ENCODE results near the gene SEMA6A. TPM values are rescaled to one million over a fixed set of nuclear protein-coding genes. Genes with fewer than 3 reads are reported as not detected.

SEMA6A gene
- total RNA-seq, 4 donors from 2014 or later, result 12.6 to 41.6 (median 15.7) TPM

DNA sequence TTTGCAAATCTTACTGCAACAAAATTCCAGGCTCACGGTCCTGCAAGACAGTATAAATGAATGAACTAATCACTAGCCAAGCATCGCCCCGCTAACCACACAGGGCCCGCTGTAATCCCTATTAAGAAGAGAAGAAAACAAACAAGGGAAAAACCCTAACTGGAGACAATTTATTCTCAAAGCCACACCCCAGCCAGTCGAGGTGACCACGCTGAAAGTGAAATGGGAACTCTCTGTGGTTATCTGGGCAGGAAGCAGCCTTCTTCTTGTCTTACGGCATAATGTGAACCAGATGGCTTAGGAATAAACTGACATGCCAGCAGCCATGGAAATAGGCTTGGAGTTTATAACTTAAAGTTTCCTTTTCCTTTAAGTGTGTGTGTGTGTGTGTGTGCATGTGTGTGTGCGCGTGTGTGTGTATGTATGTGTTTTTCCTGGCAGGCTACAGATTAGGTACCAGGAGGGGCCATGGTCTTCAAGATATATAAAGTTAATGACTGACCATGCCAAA is 120.2 kb downstream of the SEMA6A start:
- TF ChIP-seq, protein P1, sequence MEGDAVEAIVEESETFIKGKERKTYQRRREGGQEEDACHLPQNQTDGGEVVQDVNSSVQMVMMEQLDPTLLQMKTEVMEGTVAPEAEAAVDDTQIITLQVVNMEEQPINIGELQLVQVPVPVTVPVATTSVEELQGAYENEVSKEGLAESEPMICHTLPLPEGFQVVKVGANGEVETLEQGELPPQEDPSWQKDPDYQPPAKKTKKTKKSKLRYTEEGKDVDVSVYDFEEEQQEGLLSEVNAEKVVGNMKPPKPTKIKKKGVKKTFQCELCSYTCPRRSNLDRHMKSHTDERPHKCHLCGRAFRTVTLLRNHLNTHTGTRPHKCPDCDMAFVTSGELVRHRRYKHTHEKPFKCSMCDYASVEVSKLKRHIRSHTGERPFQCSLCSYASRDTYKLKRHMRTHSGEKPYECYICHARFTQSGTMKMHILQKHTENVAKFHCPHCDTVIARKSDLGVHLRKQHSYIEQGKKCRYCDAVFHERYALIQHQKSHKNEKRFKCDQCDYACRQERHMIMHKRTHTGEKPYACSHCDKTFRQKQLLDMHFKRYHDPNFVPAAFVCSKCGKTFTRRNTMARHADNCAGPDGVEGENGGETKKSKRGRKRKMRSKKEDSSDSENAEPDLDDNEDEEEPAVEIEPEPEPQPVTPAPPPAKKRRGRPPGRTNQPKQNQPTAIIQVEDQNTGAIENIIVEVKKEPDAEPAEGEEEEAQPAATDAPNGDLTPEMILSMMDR (IDR thresholded peaks at IDR 0.05; ENCODE audit: low read depth), result no peak

DNA sequence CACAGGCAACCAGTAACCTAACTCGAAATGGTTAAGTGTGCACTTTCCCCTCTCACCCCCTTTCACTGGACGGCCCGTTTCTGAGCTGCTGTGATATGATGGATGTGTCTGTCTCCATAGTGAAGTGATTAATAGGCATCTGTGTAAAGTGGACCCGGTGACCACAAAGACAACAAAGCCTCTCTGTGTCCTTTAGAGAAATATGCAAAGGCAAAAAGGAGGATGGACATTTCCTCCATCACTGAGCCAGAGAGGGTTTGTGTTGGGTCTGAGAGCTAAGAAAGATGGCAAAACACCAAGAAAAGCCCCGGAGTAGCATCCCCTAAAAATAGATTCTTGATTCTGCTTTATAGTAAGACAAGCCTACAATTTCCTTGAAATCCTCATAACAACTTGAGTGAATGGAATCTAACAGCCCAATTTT is 120.6 kb downstream of the SEMA6A start:
- TF ChIP-seq, protein P1 (IDR thresholded peaks at IDR 0.05; ENCODE audit: low read depth), result no peak

DNA sequence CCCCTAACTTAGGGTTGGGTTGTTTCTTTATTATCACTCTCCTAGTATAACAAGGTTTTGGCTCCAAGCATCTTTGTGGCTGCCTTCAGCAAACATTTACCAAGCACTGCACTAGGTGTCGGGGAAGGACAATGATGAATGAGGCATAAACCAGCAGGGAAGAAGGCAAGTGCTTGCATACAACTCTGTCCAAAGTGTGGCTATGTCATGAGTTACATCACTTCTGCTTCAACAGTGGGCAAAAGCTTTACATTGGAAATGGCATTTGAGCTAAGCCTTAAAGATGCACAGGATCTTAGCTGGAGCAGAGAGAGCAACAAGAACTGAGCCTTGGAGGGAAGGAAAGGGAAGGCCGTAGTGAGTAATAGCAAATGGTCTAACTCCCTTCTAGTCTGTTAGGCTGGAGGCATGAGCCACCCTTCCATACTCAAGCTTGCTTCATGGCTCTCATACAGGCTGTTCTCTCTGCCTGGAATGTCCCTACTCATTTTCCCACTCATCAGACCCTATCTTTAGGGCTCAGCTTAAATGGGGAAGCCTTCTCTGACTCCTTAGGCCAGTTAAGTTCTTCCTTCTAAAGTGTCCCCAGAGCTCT is 121.8 kb downstream of the SEMA6A start:
- TF ChIP-seq, protein P1 (IDR thresholded peaks at IDR 0.05; ENCODE audit: low read depth), result no peak

DNA sequence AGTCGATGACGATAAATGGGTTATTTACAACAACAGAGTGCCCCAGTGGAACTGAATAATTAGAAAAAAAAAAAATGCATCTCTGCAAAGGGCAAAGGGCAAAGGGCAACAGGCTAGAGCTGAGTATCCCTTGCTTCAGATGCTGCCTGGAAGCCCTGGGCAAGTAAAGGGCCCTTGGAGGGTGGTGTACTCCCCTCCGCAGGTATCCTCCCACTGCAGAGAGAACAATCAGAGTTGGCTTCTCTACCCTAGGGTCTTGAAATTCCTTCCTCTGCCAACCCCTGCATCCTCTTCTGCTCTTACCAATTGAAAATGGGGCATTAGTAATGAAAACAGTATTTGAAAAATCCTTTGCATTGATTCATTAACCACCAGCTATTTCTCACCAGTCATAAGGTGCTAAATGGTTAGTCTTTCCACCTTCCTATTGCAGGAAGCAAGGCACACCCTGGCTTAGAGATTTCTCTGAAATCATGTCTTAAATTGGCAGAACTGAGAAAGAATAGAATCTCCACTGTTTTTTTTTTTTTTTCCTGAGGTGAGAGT is 122.6 kb downstream of the SEMA6A start:
- TF ChIP-seq, protein P1 (IDR thresholded peaks at IDR 0.05; ENCODE audit: low read depth), result no peak

DNA sequence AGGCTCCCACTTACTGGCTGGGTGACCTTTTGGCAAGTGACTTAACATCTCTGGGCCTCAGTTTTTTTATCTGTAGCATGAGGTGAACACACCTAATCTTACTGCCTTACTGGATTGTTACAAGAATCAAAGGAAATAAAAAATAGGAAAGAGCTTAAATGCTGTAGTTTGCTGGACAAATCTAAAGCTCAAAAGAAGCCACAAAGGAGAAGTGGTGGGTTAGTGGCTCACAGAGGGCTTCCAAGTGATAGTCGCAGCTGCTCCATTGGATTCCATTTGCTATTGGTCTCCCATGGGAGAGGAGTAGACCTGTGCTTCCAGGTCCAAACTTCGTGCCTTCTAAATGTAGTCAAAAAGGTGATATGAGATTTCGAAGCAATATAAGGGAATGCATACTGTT is 123.6 kb downstream of the SEMA6A start:
- TF ChIP-seq, protein P1 (IDR thresholded peaks at IDR 0.05; ENCODE audit: low read depth), result no peak

DNA sequence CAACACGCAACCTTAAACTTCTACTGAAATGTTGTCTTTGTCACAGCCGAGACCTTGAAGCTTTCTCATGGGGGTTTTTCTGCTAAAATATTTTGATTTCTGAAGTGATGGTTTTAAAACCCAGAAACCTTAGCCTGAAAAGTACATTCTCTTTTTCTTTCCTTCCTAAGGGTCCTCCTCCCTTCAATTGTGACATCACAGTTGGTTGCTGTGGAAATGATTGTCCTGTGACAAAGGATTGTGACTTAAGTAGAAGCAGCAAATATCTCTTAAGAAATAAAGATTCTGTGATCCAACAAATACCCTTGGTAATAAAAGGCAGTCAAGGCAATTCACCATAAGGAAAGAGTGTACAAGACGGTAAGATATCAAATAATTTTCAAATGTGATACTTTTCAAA is 125.2 kb downstream of the SEMA6A start:
- TF ChIP-seq, protein P1 (IDR thresholded peaks at IDR 0.05; ENCODE audit: low read depth), result no peak

DNA sequence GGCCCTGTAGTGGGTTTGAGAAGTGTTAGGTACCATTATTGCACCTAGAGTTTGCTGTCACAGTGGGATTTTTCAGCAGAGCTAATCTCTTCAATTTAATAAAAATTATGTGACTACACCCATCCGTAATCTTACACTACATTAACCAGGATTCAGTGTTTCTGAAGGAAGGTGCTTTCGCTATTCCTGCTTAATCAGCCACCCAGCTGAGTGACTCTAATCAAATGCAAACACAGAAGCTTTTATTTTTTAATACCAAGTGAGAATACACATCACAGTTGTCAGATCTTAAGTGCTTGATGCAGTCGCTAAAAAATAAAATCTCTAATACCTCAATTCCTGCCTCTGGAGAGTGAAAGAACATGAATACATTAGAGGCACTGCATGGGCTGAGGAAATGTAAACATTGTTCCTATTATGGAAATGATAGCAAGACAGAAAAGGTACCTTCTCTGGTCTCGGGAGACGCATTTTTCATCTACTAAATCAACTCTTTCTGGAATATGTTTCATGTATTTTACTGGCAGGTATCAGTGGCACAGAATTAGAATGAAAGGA is 125.7 kb downstream of the SEMA6A start:
- TF ChIP-seq, protein P1 (IDR thresholded peaks at IDR 0.05; ENCODE audit: low read depth), result no peak

Data from subcutaneous adipose tissue (tissue), 4 donors.